HCT116 (cell line): ENCODE results near the gene ASB8. TPM values are rescaled to one million over a fixed set of nuclear protein-coding genes. Genes with fewer than 3 reads are reported as not detected.

Source experiments
- ATAC-seq: fragments of 200-7000 bp; cut with Tn5 transposase; 2 replicates; pipeline ENCODE4 v1.9.1; 2020; ENCODE audit warnings: mild to moderate bottlenecking, moderate library complexity
- BruUV-seq: library from RNA; stranded (reverse); fragments of 400-500 nt; replicated peaks from 2 replicates; lab custom pipeline; 2021; lab: Mats Ljungman, UMichigan
- CTCF ChIA-PET: fragments of 300-600 bp; sonication (Branson Sonifier 250); formaldehyde crosslinking; loops from one replicate; lab custom pipeline; 2021; ENCODE audit warnings: antibody characterized with exemption; lab: Charles Lee
- POLR2A ChIA-PET: fragments of 300-600, 350-600 bp; sonication (Branson Sonifier 250); formaldehyde crosslinking; loops from one replicate; lab custom pipeline; 2021; ENCODE audit warnings: antibody characterized with exemption; lab: Charles Lee
- RAD21 ChIA-PET, 2 experiments: fragments of 300-600 bp; sonication (Branson Sonifier 250); formaldehyde crosslinking; loops; one replicate each; lab custom pipeline; 2023; ENCODE audit warnings: low total read pairs in 2 of 2; ENCODE audit not compliant: uncharacterized antibody in 2 of 2, unreplicated experiment in 2 of 2, low non-redundant PET in 1 of 2; lab: Charles Lee
- DNase-seq: peaks from one replicate; pipeline ENCODE4 v3.0.0-alpha.2; 2010; ENCODE audit warnings: low read depth, low spot score
- H2AFZ ChIP-seq: fragments of 200-600 bp; shearing (Covaris generic), sonication (generic); 2 replicates; pipeline ENCODE4 v1.6.1; 2017; ENCODE audit warnings: low read depth, mixed run types, mixed read lengths, antibody characterized with exemption, low read length; ENCODE audit not compliant: poor library complexity, severe bottlenecking
- H3K27ac ChIP-seq: 2 replicates; pipeline ENCODE4 v1.5.1; 2012; ENCODE audit warnings: low read depth, low read length
- H3K27me3 ChIP-seq: fragments of 200-600 bp; sonication (generic); 2 replicates; pipeline ENCODE4 v1.6.1; 2016; ENCODE audit warnings: mixed run types, low read length, mixed read lengths; ENCODE audit not compliant: insufficient read depth
- H3K36me3 ChIP-seq, 2 experiments: fragments of 200-500 bp in 1 of 2; fragments of 200-600 bp in 1 of 2; sonication (Bioruptor generic) in 1 of 2; sonication (generic) in 1 of 2; 2 replicates each; pipeline versions ENCODE4 v1.5.1 to v1.6.1; 2014 to 2016; ENCODE audit warnings: low read length in 2 of 2, inconsistent platforms in 1 of 2, mixed read lengths in 1 of 2, mixed run types in 1 of 2; ENCODE audit not compliant: insufficient read depth in 2 of 2, control insufficient read depth in 1 of 2
- H3K4me1 ChIP-seq, 2 experiments: fragments of 200-600 bp in 1 of 2; sonication (generic) in 1 of 2; 2 replicates each; pipeline versions ENCODE4 v1.5.1 to v1.6.1; 2012 to 2017; ENCODE audit warnings: low read length in 2 of 2, inconsistent platforms in 1 of 2, mild to moderate bottlenecking in 1 of 2, mixed read lengths in 1 of 2, mixed run types in 1 of 2, moderate library complexity in 1 of 2; ENCODE audit not compliant: insufficient read depth in 2 of 2, control insufficient read depth in 1 of 2
- H3K4me2 ChIP-seq: fragments of 200-600 bp; sonication (generic); 2 replicates; pipeline ENCODE4 v1.6.1; 2017; ENCODE audit warnings: mixed run types, low read length, mixed read lengths
- H3K4me3 ChIP-seq, 2 experiments: fragments of 200-600 bp in 1 of 2; sonication (generic) in 1 of 2; replicated peaks in 1 of 2; 2 replicates each; pipeline ENCODE4 v1.5.1; 2011 to 2016; ENCODE audit warnings: low read length in 2 of 2, control low read depth in 1 of 2, low read depth in 1 of 2, mild to moderate bottlenecking in 1 of 2, mixed read lengths in 1 of 2, mixed run types in 1 of 2
- H3K79me2 ChIP-seq: fragments of 200-600 bp; sonication (generic); 2 replicates; pipeline ENCODE4 v1.6.1; 2017; ENCODE audit warnings: mild to moderate bottlenecking, mixed run types, low read length, moderate library complexity, mixed read lengths; ENCODE audit not compliant: insufficient read depth
- H3K9ac ChIP-seq: fragments of 200-600 bp; sonication (generic); 2 replicates; pipeline ENCODE4 v1.6.1; 2016; ENCODE audit warnings: low read length, mixed read lengths
- H3K9me2 ChIP-seq: fragments of 200-600 bp; sonication (generic), shearing (Covaris generic); 2 replicates; pipeline ENCODE4 v1.6.1; 2017; ENCODE audit warnings: mixed run types, mild to moderate bottlenecking, moderate library complexity; ENCODE audit not compliant: insufficient read depth
- H3K9me3 ChIP-seq, 2 experiments: fragments of 200-500 bp in 1 of 2; fragments of 200-600 bp in 1 of 2; sonication (Bioruptor generic) in 1 of 2; sonication (generic) in 1 of 2; 2 replicates each; pipeline ENCODE4 v1.6.1; 2014 to 2017; ENCODE audit warnings: low read length in 2 of 2, mixed read lengths in 2 of 2, inconsistent platforms in 1 of 2, low read depth in 1 of 2, mild to moderate bottlenecking in 1 of 2, mixed run types in 1 of 2, moderate library complexity in 1 of 2; ENCODE audit not compliant: control insufficient read depth in 1 of 2, insufficient read depth in 1 of 2
- H4K20me1 ChIP-seq: fragments of 200-600 bp; sonication (generic), shearing (Covaris generic); 2 replicates; pipeline ENCODE4 v1.6.1; 2017; ENCODE audit warnings: mixed run types, mild to moderate bottlenecking, moderate library complexity; ENCODE audit not compliant: insufficient read depth
- CBX3 ChIP-seq: IDR thresholded peaks from 2 replicates; pipeline ENCODE4 v1.6.1; 2012; ENCODE audit warnings: low read depth
- CEBPB ChIP-seq: IDR thresholded peaks from 2 replicates; pipeline ENCODE4 v1.6.1; 2012; ENCODE audit warnings: low read depth
- CTCF ChIP-seq, 3 experiments: fragments of 200-600 bp in 1 of 3; sonication (generic) in 1 of 3; IDR thresholded peaks in 2 of 3; conservative IDR thresholded peaks in 1 of 3; 2 replicates each; pipeline ENCODE4 v1.5.1; 2012 to 2017; ENCODE audit warnings: low read depth in 2 of 3, low read length in 2 of 3, antibody characterized with exemption in 1 of 3, borderline replicate concordance in 1 of 3, control low read depth in 1 of 3, mild to moderate bottlenecking in 1 of 3, mixed read lengths in 1 of 3, mixed run types in 1 of 3, moderate library complexity in 1 of 3; ENCODE audit not compliant: insufficient read depth in 1 of 3
- EGR1 ChIP-seq: IDR thresholded peaks from 2 replicates; pipeline ENCODE4 v1.6.1; 2012; ENCODE audit warnings: low read depth
- ELF1 ChIP-seq: IDR thresholded peaks from 2 replicates; pipeline ENCODE4 v1.6.1; 2012; ENCODE audit warnings: low read depth, borderline replicate concordance
- FOSL1 ChIP-seq: IDR thresholded peaks from 2 replicates; pipeline ENCODE4 v1.6.1; 2012; ENCODE audit warnings: low read depth
- JUND ChIP-seq: IDR thresholded peaks from 2 replicates; pipeline ENCODE4 v1.6.1; 2012
- MAX ChIP-seq: IDR thresholded peaks from 2 replicates; pipeline ENCODE4 v1.6.1; 2012
- POLR2A ChIP-seq: IDR thresholded peaks from 2 replicates; pipeline ENCODE4 v1.7.0; 2011; ENCODE audit warnings: borderline replicate concordance; ENCODE audit not compliant: insufficient read depth, insufficient read length; ENCODE audit errors: extremely low read depth
- RAD21 ChIP-seq: IDR thresholded peaks from 2 replicates; pipeline ENCODE4 v1.6.1; 2012; ENCODE audit warnings: low read depth, mild to moderate bottlenecking
- REST ChIP-seq: IDR thresholded peaks from 2 replicates; pipeline ENCODE4 v1.6.1; 2012; ENCODE audit warnings: low read depth
- SIN3A ChIP-seq: IDR thresholded peaks from 2 replicates; pipeline ENCODE4 v1.6.1; 2012; ENCODE audit warnings: low read depth
- TCF7L2 ChIP-seq: IDR thresholded peaks from 2 replicates; pipeline ENCODE4 v1.7.0; 2011; ENCODE audit warnings: borderline replicate concordance, inconsistent platforms; ENCODE audit not compliant: insufficient read depth, insufficient read length; ENCODE audit errors: extremely low read depth
- YY1 ChIP-seq: IDR thresholded peaks from 2 replicates; pipeline ENCODE4 v1.6.1; 2011; ENCODE audit warnings: low read length, low read depth, moderate library complexity, mild to moderate bottlenecking; ENCODE audit not compliant: insufficient replicate concordance; ENCODE audit errors: extremely low read depth
- ZBTB33 ChIP-seq: IDR thresholded peaks from 2 replicates; pipeline ENCODE4 v1.6.1; 2011; ENCODE audit warnings: mild to moderate bottlenecking, low read length, moderate library complexity; ENCODE audit not compliant: insufficient replicate concordance; ENCODE audit errors: extremely low read depth
- ZFX ChIP-seq: fragments of 450-650 bp; IDR thresholded peaks from 2 replicates; pipeline ENCODE4 v1.6.1; 2017
- ZNF274 ChIP-seq: fragments of 200-500 bp; sonication (Bioruptor generic); IDR thresholded peaks from 2 replicates; pipeline ENCODE4 v1.6.1; 2014; ENCODE audit warnings: mild to moderate bottlenecking, low read depth, low read length, inconsistent platforms
- intact Hi-C: fragments of 100-400 bp; cut with micrococcal nuclease; formaldehyde crosslinking; loops from 2 replicates; pipeline ENCODE4 v1.10.0; 2022
- total RNA-seq: library from RNA; stranded (reverse); gene quantifications from one replicate; pipeline ENCODE4 v1.2.1, GENCODE V29; 2021; ENCODE audit not compliant: unreplicated experiment

Gene ASB8
- total RNA-seq, 1 experiment from 2014 or later: 14.0 TPM

DNA sequence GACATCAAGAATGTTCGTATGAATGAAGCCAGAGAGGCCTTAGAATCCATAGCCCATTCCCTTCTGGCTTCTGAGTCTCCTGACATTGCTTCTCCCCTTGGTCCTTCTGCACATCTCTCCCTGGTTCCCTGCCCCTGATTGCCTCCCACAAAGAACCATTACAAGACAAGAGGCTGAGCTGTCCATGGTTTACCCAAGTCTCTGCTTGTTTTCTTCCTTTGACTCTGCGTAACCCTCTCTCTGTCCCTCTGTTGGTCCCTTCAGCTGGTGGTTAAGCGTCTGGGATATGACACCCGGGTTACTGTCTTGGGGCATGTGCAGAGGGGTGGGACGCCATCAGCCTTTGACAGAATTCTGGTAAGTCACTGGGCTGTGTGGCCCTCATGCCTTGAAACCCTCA is 22.3 kb downstream of the ASB8 start:
- no peaks in the 10 kb centered on the region for H3K27me3 ChIP-seq
- no peaks in the 10 kb centered on the region for H3K79me2 ChIP-seq
- H3K9me2 ChIP-seq: no peaks in the 10 kb centered on the region
- no peaks in the 10 kb centered on the region for H3K4me1 ChIP-seq
- no peak overlapping the region for H3K4me3 ChIP-seq
- ChIA-PET CTCF (no interaction called here), POLR2A (no interaction called here), RAD21 (no interaction called here)
- ATAC-seq (no peak), DNase-seq (no peak)
- no peak overlapping the region for H3K27ac ChIP-seq
- TF ChIP-seq CBX3: no peak
- TF ChIP-seq MAX: no peak
- TF ChIP-seq CTCF (IDR thresholded peaks at IDR 0.05 in 2 of 3, conservative IDR thresholded peaks at IDR 0.05 in 1 of 3; ENCODE audit: borderline replicate concordance in 1 of 3, insufficient read depth in 1 of 3, low read depth in 2 of 3, low read length in 2 of 3): no peak
- no peak for TF ChIP-seq SIN3A
- TF ChIP-seq EGR1: no peak
- TF ChIP-seq ELF1: no peak
- TF ChIP-seq TCF7L2: no peak
- TF ChIP-seq POLR2A: no peak
- TF ChIP-seq ZBTB33: no peak
- TF ChIP-seq REST: no peak
- TF ChIP-seq ZFX: no peak
- no peak for TF ChIP-seq YY1
- no peak for TF ChIP-seq FOSL1
- no peak for TF ChIP-seq ZNF274
- TF ChIP-seq CEBPB: no peak
- TF ChIP-seq JUND: no peak
- TF ChIP-seq RAD21: no peak
- no peaks in the 10 kb centered on the region for H4K20me1 ChIP-seq
- H3K36me3 ChIP-seq: peaks cover 66 to 78% of the 10 kb centered on the region in 2 experiments
- BruUV-seq: no TSS peak
- intact Hi-C loops: no loop called here
- no peak overlapping the region for H3K4me2 ChIP-seq
- H2AFZ ChIP-seq: no peak overlapping the region
- H3K9ac ChIP-seq: no peak overlapping the region
- H3K9me3 ChIP-seq: no peaks in the 10 kb centered on the region
